ENCODE data around the gene CFAP92. TPM values are rescaled to one million over a fixed set of nuclear protein-coding genes. Genes with fewer than 3 reads are reported as not detected.

The CFAP92 gene
- total RNA-seq, 1 donor from 2014 or later, result 2.0 TPM

DNA sequence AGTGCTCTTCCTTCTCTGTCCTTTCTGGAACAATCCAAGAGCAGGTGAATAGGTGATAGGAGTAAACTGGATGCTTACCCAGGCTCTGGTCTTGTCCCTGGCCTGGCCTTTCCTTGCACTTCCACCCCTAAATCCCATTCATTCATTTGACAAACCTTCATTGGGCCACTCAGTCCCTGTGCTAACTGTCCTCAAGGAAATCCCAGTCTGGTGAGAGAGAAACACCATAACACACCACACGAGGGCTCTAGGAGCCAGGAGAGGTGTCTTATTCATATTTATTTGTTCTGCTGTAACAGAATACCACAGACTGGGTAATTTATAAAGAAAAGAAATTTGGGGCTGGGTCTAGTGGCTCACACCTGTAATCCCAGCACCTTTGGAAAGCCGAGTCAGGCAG, 30.0 kb upstream of the CFAP92 start:
- TF ChIP-seq CTCF (IDR thresholded peaks at IDR 0.05), result no peak
- H3K4me3 ChIP-seq, result no peak overlapping the region
- ATAC-seq (no peak), DNase-seq (no peak)
- H3K36me3 ChIP-seq, result no peaks in the 10 kb centered on the region
- H3K27ac ChIP-seq, result peak overlapping the region; percentile 68
- intact Hi-C loops (cut with DNase I), result no loop called here
- H3K4me1 ChIP-seq, result peaks cover 69% of the 10 kb centered on the region
- H3K27me3 ChIP-seq (ENCODE audit: low read depth), result no peaks in the 10 kb centered on the region
- no peaks in the 10 kb centered on the region for H3K9me3 ChIP-seq

GRCh38 chr3:129023008-129023358, 29.1 kb upstream of the CFAP92 start:
- Histone ChIP-seq H3K4me3 (no peak overlapping the region), H3K27ac (peak overlapping the region; percentile 68), H3K9me3 (no peaks in the 10 kb centered on the region), H3K36me3 (no peaks in the 10 kb centered on the region), H3K4me1 (peaks cover 78% of the 10 kb centered on the region), H3K27me3 (ENCODE audit: low read depth) (no peaks in the 10 kb centered on the region)
- no peak for TF ChIP-seq CTCF (IDR thresholded peaks at IDR 0.05)
- DNase-seq (no peak), ATAC-seq (no peak)
- intact Hi-C loops (cut with DNase I), result no loop called here

GRCh38 chr3:129022114-129023007, 28.5 kb upstream of the CFAP92 start:
- peak overlapping the region; percentile 68 for H3K27ac ChIP-seq

DNA sequence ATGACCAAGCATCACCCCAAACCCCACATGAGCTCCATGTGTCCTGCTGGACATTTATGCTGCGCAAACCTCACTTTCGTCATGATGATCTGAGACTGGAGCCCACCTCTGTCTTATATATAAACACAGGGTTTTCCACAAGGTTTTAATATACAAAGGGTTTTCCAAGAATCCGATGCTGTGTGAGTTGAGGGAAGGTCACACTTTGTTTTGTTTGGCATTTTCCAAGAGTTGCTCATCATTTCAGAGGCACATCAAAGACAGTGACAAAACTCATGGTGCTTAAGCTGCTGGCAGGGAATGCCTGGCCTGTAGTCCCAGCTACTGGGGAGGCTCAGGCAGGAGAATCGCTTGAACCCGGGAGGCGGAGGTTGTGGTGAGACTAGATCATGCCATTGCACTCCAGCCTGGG, 27.3 kb upstream of the CFAP92 start:
- Histone ChIP-seq H3K4me3 (no peak overlapping the region), H3K4me1 (peaks cover 80% of the 10 kb centered on the region), H3K9me3 (no peaks in the 10 kb centered on the region), H3K36me3 (no peaks in the 10 kb centered on the region), H3K27me3 (ENCODE audit: low read depth) (no peaks in the 10 kb centered on the region), H3K27ac (peak overlapping the region; percentile 68)
- DNase-seq (no peak), ATAC-seq (no peak)
- intact Hi-C loops (cut with DNase I), result no loop called here
- no peak for TF ChIP-seq CTCF (IDR thresholded peaks at IDR 0.05)

More at GRCh38 chr3:129022114-129023007, 28.5 kb upstream of the CFAP92 start:
- Histone ChIP-seq H3K4me3 (no peak overlapping the region), H3K27me3 (ENCODE audit: low read depth) (no peaks in the 10 kb centered on the region), H3K4me1 (peaks cover 80% of the 10 kb centered on the region), H3K9me3 (no peaks in the 10 kb centered on the region), H3K36me3 (no peaks in the 10 kb centered on the region)
- TF ChIP-seq CTCF (IDR thresholded peaks at IDR 0.05), result no peak
- ATAC-seq, result peak; percentile 35 to 56
- intact Hi-C loops (cut with DNase I), result no loop called here
- DNase-seq, result peak; percentile 74

- intact Hi-C loops (cut with DNase I), result no loop called here
- Histone ChIP-seq H3K4me1 (peaks cover 80% of the 10 kb centered on the region), H3K4me3 (no peak overlapping the region), H3K27ac (peak overlapping the region; percentile 68), H3K36me3 (no peaks in the 10 kb centered on the region), H3K9me3 (no peaks in the 10 kb centered on the region), H3K27me3 (ENCODE audit: low read depth) (no peaks in the 10 kb centered on the region)
- TF ChIP-seq CTCF (IDR thresholded peaks at IDR 0.05), result no peak
- ATAC-seq (no peak), DNase-seq (no peak)
Measured at GRCh38 chr3:129020691-129021090, 26.8 kb upstream of the CFAP92 start.

Measured in lower lobe of right lung (tissue), 2 donors.